Endothelial cell (in vitro differentiated cells): ENCODE data around the gene EYA2. TPM values are rescaled to one million over a fixed set of nuclear protein-coding genes. Genes with fewer than 3 reads are reported as not detected.
"Not testable (repeated sequence)": the region's sequence is repeated elsewhere in the genome, so short reads cannot be mapped to it uniquely, and the experiment has no call there.

Experiments
- DNase-seq: peaks from one replicate; pipeline ENCODE4 v3.0.0; 2021; ENCODE audit warnings: low spot score
- H3K27ac Mint-ChIP-seq: one replicate; pipeline ENCODE4 v1.8.0; 2021; ENCODE audit warnings: mixed read lengths, inconsistent platforms; ENCODE audit not compliant: unreplicated experiment
- H3K27me3 Mint-ChIP-seq: one replicate; pipeline ENCODE4 v1.8.0; 2021; ENCODE audit warnings: mild to moderate bottlenecking, moderate library complexity, mixed read lengths, inconsistent platforms; ENCODE audit not compliant: unreplicated experiment
- H3K36me3 Mint-ChIP-seq: one replicate; pipeline ENCODE4 v1.8.0; 2021; ENCODE audit warnings: mild to moderate bottlenecking, low read depth, mixed read lengths, inconsistent platforms; ENCODE audit not compliant: unreplicated experiment
- H3K4me1 Mint-ChIP-seq: one replicate; pipeline ENCODE4 v1.8.0; 2021; ENCODE audit warnings: mild to moderate bottlenecking, mixed read lengths, inconsistent platforms; ENCODE audit not compliant: unreplicated experiment
- H3K4me3 Mint-ChIP-seq: one replicate; pipeline ENCODE4 v1.8.0; 2021; ENCODE audit warnings: mild to moderate bottlenecking, mixed read lengths, inconsistent platforms; ENCODE audit not compliant: unreplicated experiment
- H3K9me3 Mint-ChIP-seq: one replicate; pipeline ENCODE4 v1.8.0; 2021; ENCODE audit warnings: mixed read lengths, inconsistent platforms; ENCODE audit not compliant: unreplicated experiment
- CTCF ChIP-seq: fragments of 200-600 bp; sonication (generic); IDR thresholded peaks from one replicate; pipeline ENCODE4 v1.5.0; 2021; ENCODE audit warnings: antibody characterized with exemption; ENCODE audit not compliant: unreplicated experiment
- total RNA-seq: library from RNA; stranded (reverse); fragmentation: NEBNext Ultra II Directional; extraction: Animal tissue kit (Norgen Biotek cat#: 25700); gene quantifications from one replicate; pipeline ENCODE4 v1.2.1, GENCODE V29; 2021; ENCODE audit not compliant: unreplicated experiment

Gene EYA2
- total RNA-seq, 1 donor from 2014 or later, result not detected

- Mint-ChIP-seq H3K27me3 (peaks cover 6% of the 10 kb centered on the region), H3K9me3 (no peaks in the 10 kb centered on the region), H3K27ac (no peak overlapping the region), H3K36me3 (peaks cover 3% of the 10 kb centered on the region), H3K4me1 (no peaks in the 10 kb centered on the region), H3K4me3 (no peak overlapping the region)
- no peak for DNase-seq
- TF ChIP-seq CTCF, result no peak
These were observed 21.6 kb downstream of the EYA2 start for GRCh38 chr20:46916258-46916603.

- peaks cover 3% of the 10 kb centered on the region for H3K36me3 Mint-ChIP-seq
- H3K27ac Mint-ChIP-seq, result no peak overlapping the region
- peaks cover 8% of the 10 kb centered on the region for H3K27me3 Mint-ChIP-seq
- no peak overlapping the region for H3K4me3 Mint-ChIP-seq
- no peak for TF ChIP-seq CTCF
- no peaks in the 10 kb centered on the region for H3K9me3 Mint-ChIP-seq
- H3K4me1 Mint-ChIP-seq, result no peaks in the 10 kb centered on the region
- no peak for DNase-seq
These were observed 22.5 kb downstream of the EYA2 start for GRCh38 chr20:46917155-46917554.

- Mint-ChIP-seq H3K27me3 (peaks cover 4% of the 10 kb centered on the region), H3K36me3 (no peaks in the 10 kb centered on the region), H3K9me3 (no peaks in the 10 kb centered on the region), H3K4me3 (no peak overlapping the region), H3K4me1 (no peaks in the 10 kb centered on the region), H3K27ac (no peak overlapping the region)
- no peak for TF ChIP-seq CTCF
- DNase-seq, result no peak
These were observed 25.5 kb downstream of the EYA2 start for GRCh38 chr20:46920114-46920513.

- not testable (repeated sequence) for H3K9me3 Mint-ChIP-seq, H3K36me3 Mint-ChIP-seq, H3K4me3 Mint-ChIP-seq, H3K27me3 Mint-ChIP-seq, H3K4me1 Mint-ChIP-seq, H3K27ac Mint-ChIP-seq, DNase-seq
These were observed 28.2 kb downstream of the EYA2 start for GRCh38 chr20:46922841-46923240.

- peaks cover 3% of the 10 kb centered on the region for H3K27me3 Mint-ChIP-seq
- H3K36me3 Mint-ChIP-seq, result no peaks in the 10 kb centered on the region
- H3K4me3 Mint-ChIP-seq, result no peak overlapping the region
- H3K9me3 Mint-ChIP-seq, result no peaks in the 10 kb centered on the region
- H3K27ac Mint-ChIP-seq, result no peak overlapping the region
- no peaks in the 10 kb centered on the region for H3K4me1 Mint-ChIP-seq
- DNase-seq, result no peak
- no peak for TF ChIP-seq CTCF
These were observed 28.9 kb downstream of the EYA2 start for GRCh38 chr20:46923550-46923949.

DNA sequence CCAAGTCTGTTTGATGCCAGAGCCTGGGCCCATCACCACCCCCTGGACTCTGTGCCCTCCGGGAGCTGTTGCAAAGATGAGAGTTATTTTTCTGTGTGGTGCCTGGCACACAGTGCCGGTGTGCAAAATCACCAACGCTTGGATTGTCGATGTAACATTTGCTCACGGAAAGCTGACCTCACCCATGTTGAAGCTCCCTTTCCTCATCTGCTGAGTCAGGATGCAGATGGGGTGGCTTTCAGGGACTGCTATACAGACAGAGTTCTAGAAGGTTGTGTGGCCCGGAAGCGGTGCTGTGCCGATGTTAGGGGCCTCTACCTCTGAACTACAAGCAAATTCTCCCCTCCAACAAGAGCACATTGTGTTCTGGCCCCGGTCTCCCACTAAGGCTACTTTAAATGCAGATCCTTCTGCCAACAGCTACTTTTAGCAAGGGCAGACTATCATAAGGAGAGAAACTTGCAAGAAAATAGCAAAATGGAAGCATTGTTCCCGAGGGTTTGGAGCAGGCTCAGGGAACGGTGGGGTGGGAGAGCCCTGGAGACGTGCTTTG is 34.0 kb downstream of the EYA2 start:
- DNase-seq, result no peak
- no peak overlapping the region for H3K4me3 Mint-ChIP-seq
- no peaks in the 10 kb centered on the region for H3K27me3 Mint-ChIP-seq
- no peaks in the 10 kb centered on the region for H3K9me3 Mint-ChIP-seq
- H3K36me3 Mint-ChIP-seq, result no peaks in the 10 kb centered on the region
- no peaks in the 10 kb centered on the region for H3K4me1 Mint-ChIP-seq
- TF ChIP-seq CTCF, result no peak
- no peak overlapping the region for H3K27ac Mint-ChIP-seq
